ENCODE measurements around the gene BACE2.

GRCh38 chr21:41255190-41255589, 87.2 kb downstream of the BACE2 start:
- TF ChIP-seq CTCF (conservative IDR thresholded peaks at IDR 0.05; ENCODE audit: low read length) (no peak), EZH2phosphoT487 (IDR thresholded peaks at IDR 0.05; ENCODE audit: borderline replicate concordance, low read depth, low read length) (no peak)

Data from OCI-LY7 (cell line).